ENCODE results near the gene FAM114A1.
A peak's percentile ranks its signal among the peaks of the same experiment; 100 is the strongest.
"Not testable (repeated sequence)": the region's sequence is repeated elsewhere in the genome, so short reads cannot be mapped to it uniquely, and the experiment has no call there.

Gene FAM114A1

GRCh38 chr4:38985410-38986100 is 117.9 kb downstream of the FAM114A1 start:
- DNase-seq (ENCODE audit: low read depth, low spot score), result no peak
- H3K4me3 ChIP-seq (ENCODE audit: low read depth, low read length), result no peak overlapping the region
- TF ChIP-seq CTCF (IDR thresholded peaks at IDR 0.05; ENCODE audit: low read depth, low read length), result no peak
- in situ Hi-C loops (cut with HindIII; ENCODE audit: low sequenced_read_pairs), result no loop called here

- H3K4me3 ChIP-seq (ENCODE audit: low read depth, low read length), result no peak overlapping the region
- TF ChIP-seq CTCF (IDR thresholded peaks at IDR 0.05; ENCODE audit: low read depth, low read length), result no peak
- DNase-seq (ENCODE audit: low read depth, low spot score), result no peak
- in situ Hi-C loops (cut with HindIII; ENCODE audit: low sequenced_read_pairs), result no loop called here
These were observed 119.9 kb downstream of the FAM114A1 start for GRCh38 chr4:38987491-38987890.

- in situ Hi-C loops (cut with HindIII; ENCODE audit: low sequenced_read_pairs); H3K4me3 ChIP-seq (ENCODE audit: low read depth, low read length); DNase-seq (ENCODE audit: low read depth, low spot score): not testable (repeated sequence)
These were observed 120.7 kb downstream of the FAM114A1 start for GRCh38 chr4:38988353-38988752.

- H3K4me3 ChIP-seq (ENCODE audit: low read depth, low read length), result no peak overlapping the region
- no peak for DNase-seq (ENCODE audit: low read depth, low spot score)
- TF ChIP-seq CTCF (IDR thresholded peaks at IDR 0.05; ENCODE audit: low read depth, low read length), result no peak
- in situ Hi-C loops (cut with HindIII; ENCODE audit: low sequenced_read_pairs), result no loop called here
These were observed 121.9 kb downstream of the FAM114A1 start for GRCh38 chr4:38989487-38989886.

- TF ChIP-seq CTCF (IDR thresholded peaks at IDR 0.05; ENCODE audit: low read depth, low read length), result no peak
- no peak for DNase-seq (ENCODE audit: low read depth, low spot score)
- in situ Hi-C loops (cut with HindIII; ENCODE audit: low sequenced_read_pairs), result no loop called here
- H3K4me3 ChIP-seq (ENCODE audit: low read depth, low read length), result no peak overlapping the region
These were observed 122.6 kb downstream of the FAM114A1 start for GRCh38 chr4:38990241-38990640.

- in situ Hi-C loops (cut with HindIII; ENCODE audit: low sequenced_read_pairs), result no loop called here
- no peak overlapping the region for H3K4me3 ChIP-seq (ENCODE audit: low read depth, low read length)
- TF ChIP-seq CTCF (IDR thresholded peaks at IDR 0.05; ENCODE audit: low read depth, low read length), result peak; percentile 2
- DNase-seq (ENCODE audit: low read depth, low spot score), result no peak
These were observed 126.1 kb downstream of the FAM114A1 start for GRCh38 chr4:38993683-38994082.

GRCh38 chr4:38994135-38994534 is 126.5 kb downstream of the FAM114A1 start:
- no peak overlapping the region for H3K4me3 ChIP-seq (ENCODE audit: low read depth, low read length)
- in situ Hi-C loops (cut with HindIII; ENCODE audit: low sequenced_read_pairs), result no loop called here
- no peak for TF ChIP-seq CTCF (IDR thresholded peaks at IDR 0.05; ENCODE audit: low read depth, low read length)
- DNase-seq (ENCODE audit: low read depth, low spot score), result no peak
